T-helper 2 cell treated with Interferon-gamma antibody and Interleukin-4, amounts not matched to agents 100 ng/mL and 5 ng/mL, for 36 hours (primary cell): ENCODE results near the gene TRAF3IP1. TPM values are rescaled to one million over a fixed set of nuclear protein-coding genes. Genes with fewer than 3 reads are reported as not detected.

ENCODE experiments used
- intact Hi-C: fragments of 100-400 bp; cut with micrococcal nuclease; formaldehyde crosslinking; loops from one replicate; pipeline ENCODE4 v1.15.1; 2023
- total RNA-seq: library from RNA; stranded (reverse); gene quantifications from 2 replicates; pipeline ENCODE4 v1.2.3, GENCODE V29; 2022

Gene TRAF3IP1
- total RNA-seq, 1 donor from 2014 or later, result 7.7 TPM

DNA sequence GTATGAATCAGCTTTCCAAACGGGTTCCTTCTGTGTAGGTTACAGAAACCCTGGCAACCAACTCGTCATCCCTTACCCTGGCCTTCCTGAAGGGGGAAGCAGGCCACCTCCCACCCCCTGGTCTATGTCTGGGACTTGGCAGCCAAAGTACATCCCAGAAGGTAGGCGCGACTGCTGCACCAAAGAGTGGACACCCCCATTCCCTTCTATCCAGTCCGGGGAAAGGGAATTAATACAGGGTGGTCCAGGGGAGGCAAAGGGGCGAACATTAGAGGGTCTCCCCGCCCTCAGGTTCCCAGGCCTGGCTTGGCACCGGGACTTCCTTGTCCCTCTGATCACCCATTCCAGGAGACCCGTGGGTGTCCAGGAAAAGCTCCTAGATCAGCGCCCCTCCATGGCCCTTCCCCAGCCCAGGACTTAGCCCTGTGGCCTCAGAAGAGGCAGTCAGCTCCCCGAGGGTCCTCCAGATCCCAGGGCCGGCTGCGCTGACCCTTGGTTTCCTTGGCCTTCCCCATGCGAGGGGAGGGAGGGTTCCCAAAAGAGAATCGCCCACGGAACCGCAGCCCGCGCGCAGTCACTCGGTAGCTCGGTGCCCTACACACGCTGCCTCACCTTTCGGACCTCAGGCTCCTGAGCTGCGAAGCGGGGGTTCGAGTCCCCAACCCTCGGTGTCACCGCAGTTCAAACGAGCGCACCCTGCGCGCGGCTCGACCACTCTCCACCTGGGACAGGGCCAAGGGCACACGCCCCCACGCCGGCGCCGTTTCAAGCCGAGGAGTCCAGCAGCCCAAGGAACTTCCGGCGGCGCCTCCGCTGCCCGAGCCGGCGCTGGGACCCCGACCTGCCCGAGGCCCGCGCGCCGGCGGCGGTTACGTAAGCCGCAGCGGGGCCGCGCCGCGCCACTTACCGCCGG is 32.3 kb upstream of the TRAF3IP1 start, which contains the start of gene PER2:
Gene PER2 (minus strand): TSS at position 874 of the 913 bp plus-strand sequence. CDS start 10,674 bp downstream, outside the sequence.
- intact Hi-C loops, result loop anchor here (1.0 to 5.0 kb wide), 8 partner anchors 32 to 1114 kb away; partner anchors contain the start of genes ASB1, HDAC4, HES6 and ILKAP

DNA sequence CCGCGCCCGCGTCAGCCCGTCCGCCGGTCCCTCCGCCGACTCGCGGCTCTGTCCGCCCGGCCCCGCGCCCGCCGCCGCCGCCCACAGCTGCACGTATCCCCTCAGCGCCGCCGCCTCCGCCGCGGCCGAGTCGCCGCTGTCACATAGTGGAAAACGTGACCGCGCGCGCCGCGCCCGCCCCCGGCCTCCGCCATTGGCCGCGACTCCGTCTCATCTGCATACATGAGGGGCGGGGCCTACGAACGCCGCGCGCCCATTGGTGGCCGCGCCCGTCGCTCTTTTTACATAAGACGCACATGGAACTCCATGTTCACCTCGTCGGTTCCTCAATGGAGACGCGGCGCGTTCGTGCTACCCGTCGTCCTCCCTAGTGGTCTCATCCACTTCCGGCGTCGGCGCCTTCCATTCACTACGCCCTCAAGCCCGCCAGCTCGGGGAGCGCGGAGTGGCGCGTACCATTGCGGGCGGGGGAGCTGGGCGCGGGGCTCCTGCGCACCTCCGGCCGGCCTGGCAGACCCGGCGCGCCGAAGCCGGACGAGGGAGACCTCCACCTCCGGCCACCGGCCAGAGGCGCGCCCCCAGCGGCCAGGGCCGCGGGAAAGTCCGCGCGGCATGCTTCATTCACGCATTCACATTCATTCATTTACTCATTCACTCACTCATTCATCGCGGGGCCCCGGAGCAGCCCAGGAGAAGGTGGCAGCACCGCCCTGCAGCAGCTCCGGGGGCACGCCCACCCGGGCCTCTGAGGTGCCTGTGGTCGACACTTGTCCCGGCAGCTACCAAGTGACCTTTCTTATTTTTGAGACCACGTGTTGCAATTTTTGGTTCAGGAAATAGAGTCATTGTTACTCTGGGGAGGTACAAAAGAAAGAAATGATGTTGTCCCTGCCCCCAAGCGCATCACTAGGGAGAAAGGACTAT is 31.4 kb upstream of the TRAF3IP1 start:
- intact Hi-C loops, result loop anchor here (1.0 to 5.0 kb wide), 8 partner anchors 31 to 1113 kb away; partner anchors contain the start of genes ASB1, HDAC4, HES6 and ILKAP

DNA sequence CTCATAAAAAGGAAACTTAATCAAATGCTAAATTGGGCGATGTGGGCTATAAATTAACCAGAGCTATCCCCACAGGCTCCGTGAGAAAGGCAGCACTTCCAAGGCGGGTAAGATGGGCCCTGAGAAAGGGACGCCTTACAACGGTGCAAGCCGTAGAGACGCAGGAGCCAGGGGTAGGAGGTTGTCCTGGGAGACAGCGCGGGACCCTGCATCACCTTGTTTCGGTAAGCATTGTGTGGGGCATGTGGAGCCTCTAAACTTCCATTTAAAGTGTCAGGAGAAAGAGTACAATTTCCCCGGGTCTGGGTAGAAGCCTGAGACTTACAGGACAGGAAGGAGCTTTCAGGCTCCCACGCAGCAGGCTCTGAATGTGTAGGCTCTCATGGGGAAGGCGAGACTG is 30.7 kb upstream of the TRAF3IP1 start:
- intact Hi-C loops, result loop anchor here (2.0 to 5.0 kb wide), 4 partner anchors 47 to 1113 kb away; partner anchors contain the start of genes HDAC4, HES6 and SCLY

DNA sequence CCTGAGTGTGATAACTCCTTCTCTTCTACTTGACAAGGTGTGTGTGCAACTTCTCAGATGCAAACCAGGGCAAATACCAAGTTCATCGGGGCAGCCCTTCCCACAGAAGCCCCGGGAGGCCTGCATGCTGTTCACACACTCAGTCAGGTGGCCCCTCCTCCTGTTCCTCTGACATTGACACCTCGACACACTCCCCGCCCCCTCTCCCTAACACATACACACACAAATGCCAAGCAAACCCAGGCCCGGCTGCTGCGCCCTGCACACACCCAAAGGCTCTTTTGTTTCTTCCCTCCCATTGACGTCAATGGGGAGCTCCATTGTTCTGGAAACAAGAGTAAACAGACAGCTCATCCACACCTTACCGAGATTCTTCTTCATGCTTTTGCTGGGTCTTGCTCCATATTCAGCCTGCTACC is 30.2 kb upstream of the TRAF3IP1 start:
- intact Hi-C loops, result no loop called here

DNA sequence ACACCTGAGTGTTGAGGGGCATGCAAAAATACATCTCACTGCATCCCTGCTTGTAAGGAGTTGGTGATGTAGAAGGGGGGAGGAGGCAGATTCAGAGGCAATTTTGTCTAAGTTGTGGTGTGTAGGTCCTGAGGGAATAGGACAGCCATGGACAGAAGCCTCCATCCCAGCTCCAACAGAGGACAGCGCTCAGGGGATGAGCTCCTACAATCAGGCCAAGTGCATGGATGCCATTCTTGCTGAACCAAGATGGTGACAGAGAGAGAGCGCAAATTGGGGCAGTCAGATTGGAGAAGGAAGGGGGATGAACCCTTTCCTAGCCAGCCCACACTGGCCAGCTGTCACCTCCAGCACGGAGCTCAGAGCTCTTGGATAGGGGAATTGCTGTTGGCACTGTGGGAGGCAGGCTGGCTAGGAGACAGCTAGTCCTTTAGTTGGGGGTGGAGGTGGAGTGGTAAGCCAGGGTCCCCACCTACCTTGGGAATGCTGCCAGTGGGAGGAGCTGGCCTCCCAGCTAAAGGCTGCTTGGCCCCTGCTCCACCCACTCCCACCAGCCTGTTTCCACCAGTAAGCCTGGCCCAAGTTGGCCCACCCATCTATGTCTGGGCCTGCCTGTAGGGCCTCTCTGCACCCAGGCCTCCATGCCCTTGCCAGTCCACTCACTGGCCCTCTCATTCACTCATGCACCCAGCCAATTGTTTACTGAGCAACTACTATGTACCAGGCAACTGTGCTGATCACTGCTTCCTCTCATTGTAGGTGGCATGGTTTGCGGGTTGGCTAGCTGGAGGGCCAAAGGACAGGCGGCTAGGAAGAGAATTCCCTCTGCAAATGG is 29.4 kb upstream of the TRAF3IP1 start:
- intact Hi-C loops, result no loop called here

DNA sequence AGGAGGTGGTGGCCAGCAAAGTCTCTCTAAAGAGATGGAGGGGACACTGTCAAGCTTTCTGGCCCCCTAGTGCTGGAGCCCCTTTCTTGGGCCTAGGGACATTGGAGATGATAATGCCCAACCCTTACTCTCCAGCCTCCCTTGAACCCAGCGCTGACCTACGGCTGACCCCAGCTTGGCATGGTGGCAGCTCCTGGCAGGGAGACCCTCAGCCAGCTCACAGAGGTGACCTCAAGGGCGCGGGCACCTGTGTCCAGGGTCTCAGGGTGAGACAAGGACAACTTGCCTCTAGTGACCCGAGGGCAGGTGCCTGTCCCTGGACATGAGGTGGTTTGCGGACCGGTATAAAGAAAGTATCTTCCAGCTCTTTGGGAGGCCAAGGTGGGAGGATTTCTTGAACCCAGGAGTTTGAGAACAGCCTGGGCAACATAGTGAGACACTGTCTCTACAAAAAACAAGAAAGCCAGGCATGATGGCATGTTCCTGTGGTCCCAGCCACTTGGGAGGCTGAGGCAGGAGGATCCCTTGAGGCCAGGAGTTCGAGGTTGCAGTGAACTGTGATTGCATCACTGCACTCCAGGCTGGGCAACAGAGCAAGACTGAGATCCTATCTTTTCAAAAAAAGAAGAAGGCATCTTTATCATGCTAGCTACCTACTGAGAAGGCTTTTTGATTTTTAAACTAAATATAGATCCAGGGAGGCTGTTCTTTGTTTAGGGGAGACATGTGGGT is 28.6 kb upstream of the TRAF3IP1 start:
- intact Hi-C loops, result no loop called here

DNA sequence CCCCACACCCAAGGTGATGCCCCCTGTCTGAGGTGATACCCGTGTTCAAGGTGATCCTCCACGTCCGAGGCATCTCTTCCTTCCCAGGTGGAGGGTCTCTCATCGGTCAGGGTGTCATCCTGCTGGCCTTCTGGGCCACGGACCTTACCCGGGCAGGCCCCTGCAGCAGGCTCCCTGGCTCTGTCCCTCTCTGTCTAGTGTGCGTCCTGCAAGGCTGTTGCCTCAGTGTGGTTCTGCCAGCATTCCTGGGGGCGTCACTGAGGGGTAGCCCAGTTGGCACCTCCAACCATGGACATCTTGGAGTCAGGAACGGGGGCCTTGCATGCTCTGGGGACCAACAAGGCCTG is 26.3 kb upstream of the TRAF3IP1 start:
- intact Hi-C loops, result no loop called here

DNA sequence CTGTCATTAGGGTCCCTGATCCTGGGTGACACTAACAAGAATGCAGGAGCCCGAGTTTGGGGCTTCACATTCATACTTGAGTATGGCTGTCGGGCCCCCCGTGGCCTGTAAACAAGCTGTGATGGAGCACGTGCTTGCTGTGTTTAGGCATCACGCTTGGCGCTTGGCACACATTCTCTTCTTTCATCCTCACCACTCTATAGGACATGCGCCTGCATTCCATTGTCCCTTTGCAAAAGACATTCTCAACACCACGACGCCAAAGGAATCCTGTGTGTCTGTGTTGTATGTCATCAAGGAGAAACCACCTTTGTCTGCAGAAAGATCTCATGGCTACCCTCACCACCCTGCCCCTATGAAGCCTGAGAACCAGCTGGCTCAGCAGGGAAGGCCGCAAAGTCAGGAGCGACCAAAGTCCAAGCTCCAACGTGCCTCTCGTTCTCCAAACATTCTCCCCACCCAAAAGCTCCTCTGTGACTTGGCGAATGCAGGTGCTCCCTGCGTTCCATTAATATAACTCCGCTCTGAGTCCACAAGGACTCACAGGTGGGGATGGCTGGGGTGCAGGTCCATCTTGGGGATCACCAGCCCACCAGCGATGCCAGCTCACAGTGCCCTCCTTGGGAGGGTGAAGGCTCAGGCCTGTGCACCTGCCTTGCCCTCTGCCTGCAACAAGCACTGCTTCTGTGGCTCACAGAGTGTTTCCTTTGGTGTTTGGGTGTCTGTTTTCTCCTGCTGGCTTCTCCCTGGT is 25.8 kb upstream of the TRAF3IP1 start:
- intact Hi-C loops, result no loop called here

DNA sequence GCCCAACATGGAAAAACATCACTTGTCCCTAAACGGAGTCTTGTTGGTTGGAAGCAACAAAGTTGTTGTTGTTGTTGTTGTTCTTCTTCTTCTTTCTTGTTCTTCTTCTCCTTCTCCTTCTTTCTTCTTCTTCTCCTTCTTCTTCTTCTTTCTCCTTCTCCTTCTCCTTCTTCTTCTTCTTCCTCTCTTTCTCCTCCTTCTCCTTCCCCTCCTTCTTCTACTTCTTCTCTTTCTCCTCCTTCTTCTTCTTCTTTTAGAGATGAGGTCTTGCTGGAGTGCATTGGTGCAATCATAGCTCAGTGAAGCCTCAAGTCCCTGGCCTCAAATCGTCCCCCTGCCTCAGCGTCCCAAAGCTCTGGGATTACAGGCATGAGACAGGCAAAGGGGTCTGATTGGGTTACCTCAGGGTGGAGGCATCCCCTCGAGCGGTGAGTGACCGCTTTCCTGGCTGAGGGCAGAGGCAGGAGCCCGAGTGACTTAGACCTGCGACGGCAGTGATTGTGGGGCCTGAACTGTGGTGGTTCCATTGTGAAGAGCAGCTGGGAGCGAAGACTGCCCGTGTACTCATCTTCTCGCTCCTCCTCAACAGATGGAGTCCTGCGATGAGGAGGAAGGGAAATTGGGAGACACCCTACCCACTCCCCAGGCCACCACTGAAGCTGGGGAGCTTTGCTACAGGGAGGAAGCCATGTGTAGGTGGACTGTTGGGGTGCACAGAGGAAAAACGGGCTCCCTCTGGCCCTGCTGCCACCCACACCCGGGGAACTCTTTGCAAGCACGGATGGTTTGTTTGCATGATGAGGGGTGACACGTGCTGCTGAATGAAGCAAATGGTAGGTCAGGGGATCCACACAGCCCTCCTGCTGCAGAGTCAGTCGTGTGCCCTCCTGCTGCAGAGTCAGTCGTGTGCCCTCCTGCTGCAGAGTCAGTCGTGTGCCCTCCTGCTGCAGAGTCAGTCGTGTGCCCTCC is 24.9 kb upstream of the TRAF3IP1 start:
- intact Hi-C loops, result no loop called here

DNA sequence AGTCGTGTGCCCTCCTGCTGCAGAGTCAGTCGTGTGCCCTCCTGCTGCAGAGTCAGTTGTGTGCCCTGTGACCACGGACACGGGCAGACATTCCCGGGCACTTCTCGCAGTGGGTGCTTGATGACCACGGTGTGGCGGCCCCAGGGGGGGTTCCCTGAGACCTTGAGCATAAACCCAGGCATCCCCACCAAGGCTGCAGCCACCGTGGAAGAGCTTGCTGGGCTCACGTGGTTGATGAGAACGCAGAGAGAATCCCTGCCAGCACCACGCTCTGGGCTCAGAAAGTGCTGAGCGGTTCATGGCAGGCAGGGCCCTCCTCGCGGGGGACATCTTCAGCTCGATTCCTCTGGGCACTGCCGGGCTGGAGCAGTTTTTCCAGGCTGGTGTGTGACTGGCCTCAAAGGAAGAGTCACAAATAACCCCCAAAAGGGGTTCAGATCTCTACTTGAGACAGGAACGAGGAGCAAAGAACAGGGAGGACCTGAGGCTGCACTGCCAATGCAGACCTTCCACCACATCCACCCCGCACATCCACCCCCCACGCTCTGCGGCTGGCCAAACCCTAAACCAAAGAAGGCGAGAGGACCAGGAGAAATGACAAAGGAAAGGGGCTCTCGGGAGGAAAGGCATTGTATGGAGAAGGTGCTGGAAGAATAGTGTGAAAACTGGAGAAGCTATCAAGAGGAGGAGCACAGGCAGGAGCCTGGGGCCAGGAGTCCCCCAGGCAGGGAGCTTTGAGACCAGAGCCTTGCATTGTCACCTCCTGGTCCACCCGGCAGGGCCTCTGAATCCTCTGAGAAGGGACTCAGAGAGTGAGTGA is 23.5 kb upstream of the TRAF3IP1 start:
- intact Hi-C loops, result no loop called here

DNA sequence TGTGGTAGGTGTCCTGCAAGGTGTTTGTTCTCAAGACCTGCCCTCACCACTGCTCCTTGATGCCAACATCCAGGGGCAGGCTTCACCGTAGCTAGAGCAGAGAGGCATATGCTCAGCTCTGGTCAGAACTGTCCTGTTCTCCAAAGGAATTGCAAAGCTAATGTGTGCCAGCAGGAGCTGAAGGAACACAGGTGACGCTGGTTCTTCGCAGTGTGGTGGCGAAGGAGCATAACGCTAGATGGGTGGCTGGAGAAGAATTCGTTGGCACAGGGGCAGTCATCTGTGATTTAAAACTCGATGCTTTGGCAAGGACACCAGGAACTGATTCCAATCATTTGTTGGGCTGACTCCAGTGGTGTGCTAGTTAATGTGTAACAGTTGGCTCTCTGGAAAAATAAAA is 20.5 kb upstream of the TRAF3IP1 start:
- intact Hi-C loops, result no loop called here

DNA sequence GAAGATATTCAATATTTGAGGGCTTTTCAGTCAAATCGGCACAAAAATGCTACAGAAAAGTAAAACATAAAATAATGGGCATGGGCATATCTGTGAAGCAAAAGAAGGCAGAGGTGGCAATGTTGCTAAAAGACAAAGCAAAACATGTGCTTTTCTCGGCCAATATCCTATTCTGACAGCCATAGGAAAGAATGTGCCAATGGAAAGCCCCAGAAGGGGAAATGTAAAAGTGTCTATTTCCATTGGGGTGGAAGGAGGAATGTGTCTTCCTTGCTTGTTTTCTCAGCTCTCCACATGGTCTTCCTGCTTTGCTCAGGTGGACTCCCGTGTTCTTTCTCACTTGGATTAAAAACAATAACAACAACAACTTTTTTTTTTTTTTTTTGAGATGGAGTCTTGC is 18.2 kb upstream of the TRAF3IP1 start:
- intact Hi-C loops, result no loop called here

DNA sequence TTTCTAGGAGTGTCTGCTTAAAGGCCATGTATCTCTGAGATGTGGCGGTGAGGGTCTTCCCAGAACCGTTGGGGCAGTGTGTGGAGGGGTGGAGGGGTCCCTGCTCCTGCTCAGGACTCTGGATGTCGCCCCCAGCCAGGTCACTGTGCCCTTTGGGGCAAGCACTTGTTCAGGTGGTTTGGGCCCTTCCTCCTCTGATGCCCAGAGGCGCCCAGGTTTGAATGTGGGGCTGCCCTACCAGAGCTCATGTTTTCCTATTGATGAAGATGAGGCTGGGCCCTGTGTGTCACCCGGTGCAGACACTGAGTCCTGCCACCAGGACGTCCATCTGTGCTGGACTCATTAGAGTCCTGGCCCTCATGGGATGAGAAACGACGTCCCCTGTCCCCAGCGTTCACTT is 17.6 kb upstream of the TRAF3IP1 start:
- intact Hi-C loops, result no loop called here

DNA sequence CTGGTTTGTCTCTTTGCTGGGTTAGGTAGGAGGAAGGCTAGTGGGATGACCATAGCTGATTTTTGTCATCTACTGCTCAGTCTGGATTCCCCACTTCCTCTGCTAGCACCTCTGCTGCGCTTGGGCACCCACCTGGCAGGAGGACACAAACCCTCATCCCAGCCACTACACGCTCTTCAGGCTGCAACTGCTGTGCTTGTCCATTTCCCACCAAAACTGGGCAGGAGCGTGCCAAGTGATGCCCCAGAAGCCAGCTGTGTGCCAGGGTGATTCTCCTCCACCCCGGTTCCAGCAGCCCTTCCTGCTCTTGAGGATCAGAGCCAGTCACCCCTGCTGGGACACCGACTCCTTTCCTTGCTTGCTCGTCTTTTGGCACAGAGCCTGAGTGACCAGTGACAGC is 16.2 kb upstream of the TRAF3IP1 start:
- intact Hi-C loops, result no loop called here

DNA sequence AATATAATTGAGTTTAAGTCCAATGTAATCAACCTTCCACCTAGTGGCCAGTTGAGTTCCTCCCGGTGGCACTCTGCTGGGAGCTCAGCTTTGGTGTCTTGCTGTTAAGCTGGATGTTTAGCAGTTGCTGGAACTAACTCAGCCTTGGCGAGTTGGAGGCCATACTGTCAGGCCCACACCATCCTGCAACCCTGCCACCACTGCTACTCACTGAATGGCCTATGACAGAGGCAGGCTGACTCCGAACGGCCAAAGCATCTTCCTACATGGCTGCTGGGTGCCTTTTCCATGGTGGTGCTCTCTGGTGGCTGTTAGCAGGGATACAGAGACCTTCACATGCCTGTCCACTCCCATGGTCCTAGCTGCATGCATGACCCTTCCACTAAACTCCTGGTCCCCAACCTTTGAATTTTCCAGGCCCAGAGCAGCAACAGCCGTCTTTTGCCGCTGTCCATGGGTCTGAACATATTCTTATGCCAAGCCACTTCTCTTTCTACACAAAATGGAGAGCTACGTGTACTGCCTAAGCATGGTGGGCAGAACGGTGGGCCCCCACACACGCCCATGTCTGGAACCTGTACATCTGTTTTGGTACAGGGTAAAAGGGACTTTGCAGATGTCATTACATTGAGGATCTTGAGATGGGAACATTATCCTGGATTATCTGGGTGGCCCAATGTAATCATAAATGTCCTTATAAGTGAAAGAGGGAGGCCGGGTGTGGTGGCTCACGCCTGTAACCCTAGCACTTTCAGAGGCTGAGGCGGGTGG is 15.0 kb upstream of the TRAF3IP1 start:
- intact Hi-C loops, result no loop called here

DNA sequence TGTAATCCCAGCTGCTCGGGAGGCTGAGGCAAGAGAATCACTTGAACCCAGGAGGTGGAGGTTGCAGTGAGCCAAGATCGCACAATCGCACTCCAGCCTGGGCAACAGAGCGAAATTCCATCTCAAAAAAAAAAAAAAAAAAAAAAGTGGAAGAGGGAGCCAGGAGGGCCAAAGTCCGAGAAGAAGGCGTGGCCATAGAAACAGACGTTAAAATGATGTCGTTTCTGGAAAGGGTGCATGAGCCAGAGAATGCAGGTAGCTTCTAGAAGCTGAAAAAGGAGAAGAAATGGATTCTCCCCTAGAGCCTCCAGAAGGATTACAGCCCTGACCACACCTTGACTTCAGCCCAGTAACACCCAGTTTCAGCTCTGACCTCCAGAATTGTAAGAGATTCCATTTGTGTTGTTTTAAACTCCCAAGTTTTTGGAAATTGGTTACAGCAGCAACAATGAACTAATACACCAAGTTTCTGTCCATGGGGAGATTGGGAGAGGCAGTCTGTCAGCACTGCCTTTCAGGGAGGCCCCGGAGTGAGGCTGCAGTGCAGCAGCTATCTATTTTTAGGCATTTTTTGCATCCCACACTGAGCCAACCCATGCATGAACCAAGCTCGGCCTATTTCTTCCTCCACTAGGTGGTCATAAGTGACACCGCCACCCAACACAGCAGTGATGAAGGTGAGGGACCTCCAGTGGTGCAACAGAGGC is 14.2 kb upstream of the TRAF3IP1 start:
- intact Hi-C loops, result no loop called here
